Hematopoietic multipotent progenitor cell treated with erythropoietin and hydrocortisone succinate and interleukin-3 and kit ligand, for 17 days (in vitro differentiated cells): ENCODE measurements around the gene EPGN.
"Not testable (repeated sequence)": the region's sequence is repeated elsewhere in the genome, so short reads cannot be mapped to it uniquely, and the experiment has no call there.

ENCODE experiments used
- DNase-seq: peaks from one replicate; pipeline ENCODE4 v3.0.0-alpha.2; 2015; ENCODE audit warnings: low spot score

The EPGN gene

DNA sequence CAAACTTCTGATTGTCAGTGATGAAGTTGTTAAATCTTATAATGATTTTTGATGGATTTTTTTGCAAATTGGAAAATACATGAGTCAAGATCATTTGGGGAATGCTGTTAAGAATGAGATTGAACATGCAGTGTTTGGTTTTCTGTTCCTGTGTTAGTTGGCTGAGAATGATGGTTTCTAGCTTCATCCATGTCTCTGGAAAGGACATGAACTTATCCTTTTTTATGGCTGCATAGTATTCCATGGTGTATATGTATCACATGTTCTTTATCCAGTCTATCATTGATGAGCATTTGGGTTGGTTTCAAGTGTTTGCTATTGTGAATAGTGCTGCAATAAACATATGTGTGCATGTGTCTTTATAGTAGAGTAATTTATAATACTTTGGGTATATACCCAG lies 32.2 kb downstream of the EPGN start:
- not testable (repeated sequence) for DNase-seq

DNA sequence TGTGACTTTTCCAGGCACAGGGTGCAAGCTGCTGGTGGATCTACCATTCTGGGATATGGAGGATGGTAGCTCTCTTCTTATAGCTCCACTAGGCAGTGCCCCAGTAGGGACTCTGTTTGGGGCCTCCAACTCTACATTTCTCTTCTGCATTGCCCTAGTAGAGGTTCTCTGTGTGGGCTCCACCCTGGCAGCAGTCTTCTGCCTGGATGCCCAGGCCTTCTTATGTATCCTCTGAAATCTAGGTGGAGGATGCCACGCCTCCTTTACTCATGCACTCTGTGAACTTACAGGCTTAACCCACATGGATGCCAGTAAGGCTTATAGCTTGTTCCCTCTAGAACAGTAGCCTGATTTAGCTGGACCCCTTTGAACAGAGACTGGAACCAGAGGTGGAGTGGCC lies 35.8 kb downstream of the EPGN start:
- DNase-seq: no peak

DNA sequence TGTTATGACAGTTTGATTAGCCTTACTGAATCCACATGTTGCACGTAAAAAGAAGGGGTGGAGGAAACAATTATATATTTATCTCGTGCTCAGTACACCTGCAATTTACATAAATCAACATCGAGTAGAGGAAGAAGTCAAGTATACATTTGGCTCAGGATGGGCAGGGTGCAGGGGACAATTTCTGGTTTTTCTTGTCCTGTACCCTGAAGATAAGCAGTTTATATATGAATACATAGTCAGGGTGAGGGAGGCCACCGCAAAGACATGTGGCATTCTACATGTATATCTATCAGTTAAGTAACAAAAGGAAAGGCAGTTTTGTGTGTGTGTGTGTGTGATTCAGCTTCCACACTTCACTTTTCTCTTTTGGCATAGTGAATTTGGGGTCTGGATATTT lies 45.6 kb downstream of the EPGN start:
- no peak for DNase-seq

DNA sequence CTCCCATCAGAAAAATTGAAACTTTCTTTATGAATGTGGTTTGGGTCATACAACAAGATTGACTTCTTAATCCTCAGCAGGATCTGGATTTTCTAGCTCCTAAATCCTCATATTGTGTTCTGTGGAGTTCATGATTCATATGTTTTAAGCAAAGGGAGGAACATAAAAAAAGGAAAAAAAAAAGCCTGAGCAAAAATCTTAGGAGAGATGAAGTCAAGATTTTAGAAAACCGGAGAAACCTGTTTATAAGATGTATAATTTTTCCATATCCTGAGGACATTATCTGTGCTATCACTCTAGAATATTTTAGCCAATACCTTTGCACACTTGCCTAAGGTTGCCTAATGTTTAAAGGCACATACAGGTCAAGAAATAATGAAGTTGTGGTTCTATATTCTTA lies 49.7 kb downstream of the EPGN start:
- DNase-seq: no peak

DNA sequence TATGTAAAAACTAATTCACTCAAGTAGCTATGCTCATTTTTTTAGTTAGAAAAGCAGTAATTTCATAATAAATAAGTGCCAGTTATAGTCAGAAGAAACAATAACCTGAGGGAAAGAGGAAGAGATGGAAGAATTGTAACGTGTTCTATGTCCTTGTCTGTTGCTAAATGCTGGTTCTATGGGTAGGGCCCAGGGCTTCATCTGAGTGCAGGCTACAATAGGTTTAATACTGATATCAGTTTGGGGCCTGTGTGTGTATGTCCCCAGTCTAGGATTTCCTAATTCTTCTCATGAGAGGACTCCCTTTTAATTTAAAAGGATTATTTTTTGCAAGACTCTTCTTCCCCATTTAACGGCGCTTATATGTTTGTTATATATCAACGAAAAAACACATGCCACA lies 53.4 kb downstream of the EPGN start:
- no peak for DNase-seq

DNA sequence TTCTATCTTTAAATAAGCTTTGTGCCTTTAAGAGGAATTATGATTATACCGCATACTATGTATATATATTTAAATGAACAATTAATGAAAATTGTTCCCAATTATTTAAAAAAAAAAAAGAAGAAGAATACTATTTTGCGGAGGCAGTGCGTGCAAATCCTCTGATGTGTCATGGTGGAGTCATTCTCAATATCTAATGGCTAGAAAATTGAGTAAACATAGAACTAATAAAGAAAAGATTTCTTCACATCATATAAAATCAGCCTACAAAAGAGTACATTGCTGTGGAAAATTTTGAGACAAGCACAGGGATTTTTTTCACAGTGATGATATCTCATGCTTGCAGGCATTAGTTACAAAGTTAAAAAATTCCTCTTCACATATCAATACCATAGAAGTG lies 54.1 kb downstream of the EPGN start:
- DNase-seq: no peak

DNA sequence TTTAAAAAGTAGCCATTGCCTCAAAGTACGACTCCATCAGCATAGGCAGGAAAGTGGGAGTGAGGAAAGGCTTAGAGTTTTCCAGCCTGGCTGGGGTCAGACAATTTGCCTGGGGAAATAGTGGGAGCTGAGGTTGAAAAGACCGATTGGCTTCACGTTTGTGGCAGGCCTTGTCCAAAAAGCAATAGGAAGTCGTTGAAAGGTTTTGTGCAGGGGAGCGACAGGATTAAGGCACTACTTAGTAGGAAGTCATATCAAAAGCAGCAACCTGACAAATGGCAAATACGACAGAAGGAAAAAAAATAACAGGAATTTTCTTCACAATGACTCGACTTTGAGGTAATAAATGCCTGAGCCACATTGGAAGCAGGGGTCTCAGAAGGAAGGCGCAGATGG lies 56.0 kb downstream of the EPGN start:
- no peak for DNase-seq

DNA sequence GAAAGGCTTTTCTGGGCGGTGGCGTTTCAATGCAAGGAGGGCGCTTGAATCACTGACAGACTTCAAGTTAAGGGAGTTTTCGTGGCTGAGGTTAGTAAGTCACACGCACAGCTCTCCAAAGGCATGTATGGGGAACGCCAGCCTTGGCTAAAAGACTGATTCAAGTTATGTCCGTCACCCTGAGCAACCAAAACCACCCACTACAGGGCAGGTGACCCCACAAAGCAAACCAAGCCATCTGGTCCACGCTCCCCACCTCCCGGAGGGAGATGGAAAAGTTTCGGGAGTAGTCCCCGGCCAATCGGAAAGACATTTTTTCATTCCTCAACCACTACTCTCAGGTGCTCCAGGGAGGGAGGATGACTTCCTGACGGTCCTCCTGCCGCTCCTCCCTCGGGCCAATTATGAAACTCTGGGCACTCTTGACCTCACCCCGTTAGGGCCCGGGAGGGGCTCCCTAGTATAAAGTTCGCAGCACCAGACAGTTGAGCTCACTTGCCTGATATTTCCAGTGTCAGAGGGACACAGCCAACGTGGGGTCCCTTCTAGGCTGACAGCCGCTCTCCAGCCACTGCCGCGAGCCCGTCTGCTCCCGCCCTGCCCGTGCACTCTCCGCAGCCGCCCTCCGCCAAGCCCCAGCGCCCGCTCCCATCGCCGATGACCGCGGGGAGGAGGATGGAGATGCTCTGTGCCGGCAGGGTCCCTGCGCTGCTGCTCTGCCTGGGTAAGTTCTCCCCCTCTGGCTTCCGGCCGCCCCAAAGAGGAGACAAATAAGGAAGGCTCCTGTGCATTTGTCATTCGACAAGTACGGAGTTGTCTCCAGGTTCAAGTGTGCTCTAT lies 56.6 kb downstream of the EPGN start, which contains the start of gene EREG:
TSS of gene EREG (plus strand) at position 494 of the 840 bp plus-strand sequence. CDS start at position 658, 164 bp downstream.
- DNase-seq: no peak

DNA sequence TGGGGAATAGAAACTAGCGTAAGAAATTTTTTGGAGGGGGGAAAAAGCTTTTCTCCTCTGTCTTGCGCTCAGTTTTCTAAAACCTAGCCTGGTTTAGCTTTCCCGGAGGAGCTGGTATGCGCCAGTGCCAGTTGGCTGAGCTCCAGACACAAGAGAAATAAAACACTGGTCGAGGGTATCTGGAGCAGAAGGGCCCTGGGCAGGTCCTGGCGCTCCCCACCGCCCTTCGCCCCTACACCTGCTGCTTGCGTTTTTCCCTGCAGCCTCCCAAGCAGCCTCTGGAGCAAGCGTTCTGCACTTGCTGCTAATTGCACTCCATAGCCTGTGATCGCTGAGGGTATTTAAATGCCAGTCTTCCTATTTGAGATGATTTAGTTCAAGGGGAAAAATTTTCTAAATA lies 57.5 kb downstream of the EPGN start:
- no peak for DNase-seq
